Heart left ventricle (tissue), 16 donors: Measurements from ENCODE around the gene PEX11G. TPM values are rescaled to one million over a fixed set of nuclear protein-coding genes. Genes with fewer than 3 reads are reported as not detected.

Experiments
- ATAC-seq, 4 donors: fragments of 200-7000 bp; cut with Tn5 transposase; one replicate each; pipeline ENCODE4 v1.9.1; 2020 to 2022; ENCODE audit warnings: moderate library complexity in 4 of 4, mild to moderate bottlenecking in 3 of 4, moderate number of reproducible peaks in 1 of 4
- DNase-seq, 5 donors: peaks; one replicate each; pipeline ENCODE4 v3.0.0-alpha.2; 2020
- H3K27ac ChIP-seq, 12 donors: fragments of 200-600 bp; sonication (generic) in 4 of 12; one replicate each; pipeline versions ENCODE4 v1.5.0 to v1.8.0; 2016 to 2022; ENCODE audit warnings: mild to moderate bottlenecking in 2 of 12
- H3K27me3 ChIP-seq, 9 donors: fragments of 200-600 bp; sonication (generic) in 2 of 9; one replicate each; pipeline versions ENCODE4 v1.5.1 to v1.8.0; 2016 to 2022; ENCODE audit warnings: mild to moderate bottlenecking in 3 of 9
- H3K36me3 ChIP-seq, 9 donors: fragments of 200-600 bp; sonication (generic) in 2 of 9; one replicate each; pipeline versions ENCODE4 v1.5.0 to v1.8.0; 2018 to 2022; ENCODE audit warnings: mild to moderate bottlenecking in 2 of 9
- H3K4me1 ChIP-seq, 12 donors: fragments of 200-600 bp; sonication (generic) in 4 of 12; one replicate each; pipeline versions ENCODE4 v1.5.0 to v1.8.0; 2016 to 2022; ENCODE audit warnings: mild to moderate bottlenecking in 3 of 12
- H3K4me3 ChIP-seq, 12 donors: fragments of 200-600 bp; sonication (generic) in 4 of 12; one replicate each; pipeline versions ENCODE4 v1.5.0 to v1.8.0; 2017 to 2022; ENCODE audit warnings: mild to moderate bottlenecking in 9 of 12, moderate library complexity in 4 of 12
- H3K9me3 ChIP-seq, 12 donors: fragments of 200-600 bp; sonication (generic) in 4 of 12; one replicate each; pipeline versions ENCODE4 v1.5.0 to v1.8.0; 2016 to 2022; ENCODE audit warnings: mild to moderate bottlenecking in 1 of 12
- CTCF ChIP-seq, 12 donors: fragments of 200-600 bp; sonication (generic) in 4 of 12; IDR thresholded peaks; one replicate each; pipeline versions ENCODE4 v1.5.0 to v1.8.0; 2018 to 2022; ENCODE audit warnings: antibody characterized with exemption in 12 of 12, mild to moderate bottlenecking in 5 of 12
- POLR2A ChIP-seq, 2 donors: fragments of 450-650 bp; IDR thresholded peaks; one replicate each; pipeline ENCODE4 v1.6.1; 2017; ENCODE audit warnings: antibody characterized with exemption in 2 of 2, mild to moderate bottlenecking in 2 of 2, moderate library complexity in 2 of 2
- WGBS, 4 donors: extraction: QIAGEN DNeasy Blood & Tissue Kit in 2 of 4; methylation state at CpG; one replicate each; pipeline versions ENCODE4 v1.1.5 to v1.1.7; 2013 to 2018; 5-methylcytosine and 5-hydroxymethylcytosine counted together
- intact Hi-C, 10 donors: fragments of 100-400 bp; cut with DNase I; formaldehyde crosslinking; loops; one replicate each; pipeline versions ENCODE4 v1.11.1 to v1.14.2; 2022
- polyA plus RNA-seq, 2 donors: library from polyadenylated mRNA; stranded (reverse); fragments of 200-250 nt; gene quantifications; one replicate each; pipeline ENCODE4 v1.2.3, GENCODE V29; 2013
- total RNA-seq, 9 donors: library from RNA; depleted of rRNA in 2 of 9; stranded (reverse); fragments of >200 nt in 2 of 9; fragmentation: NEBNext Ultra II Directional in 3 of 9; extraction: Animal tissue kit (Norgen Biotek cat#: 25700) in 3 of 9; gene quantifications; one replicate each; pipeline versions ENCODE4 v1.1.0 to v1.2.4, GENCODE V29; 2016 to 2023
- donor health status: ischemic (EF 13 %, LVEDD 7.1; RV severe dilation, severe dysfunction).
- donor health status: healthy with polysubstance abuse.
- donor health status: DM: no; HTN: yes; CAD: no.
- donor health status: DM: no; HTN: no; CAD: no.
- donor health status: ischemic (EF 25% LVEDD 6.9; RV normal size, moderate dysfunction).
- donor health status: ischemic (EF 25% LVEDD 5.7; RV mildly dilated, moderate dysfunction).
- donor health status: healthy.
- donor health status: DM: yes; HTN: yes; CAD: no.
- donor health status: ischemic (EF 35%, LVEDD 5.7; RV mildly dilated, moderate dysfunction).
- donor health status: nonischemic (EF 11% LVEDD 7.7; RV severe dilation, severe dysfunction).
- donor health status: DM: yes; HTN: yes; CAD: no.
- donor health status: PGD.
- donor health status: ischemic (EF 29% LVEDD 5.4; RV normal size, mild dysfunction).
- donor health status: nonischemic (EF 23%, LVEDD 6.1; RV moderate dilation, normal function).

The PEX11G gene
- total and polyA plus RNA-seq, 11 donors = 0.55 to 3.4 (median 1.5) TPM

- H3K27me3 ChIP-seq = no peaks in the 10 kb centered on the region
- 77 to 86% (median 81%) methylated on average over 8 of the region's 8 CpGs for whole genome bisulfite sequencing, 4 donors
- no peak overlapping the region for H3K4me3 ChIP-seq
- intact Hi-C loops = no loop called here
- no peaks in the 10 kb centered on the region for H3K4me1 ChIP-seq
- no peak overlapping the region for H3K27ac ChIP-seq
- peaks cover 0 to 17% (median 0%) of the 10 kb centered on the region in 9 donors for H3K36me3 ChIP-seq
- TF ChIP-seq POLR2A (IDR thresholded peaks at IDR 0.05) = no peak
- TF ChIP-seq CTCF (IDR thresholded peaks at IDR 0.05) = no peak
- H3K9me3 ChIP-seq = no peaks in the 10 kb centered on the region
- no peak for ATAC-seq
- no peak for DNase-seq
Observed at GRCh38 chr19:7429638-7430282, 59.1 kb downstream of the PEX11G start.

- ATAC-seq (peak in 1 of 4 donors; percentile 39), DNase-seq (no peak)
- Histone ChIP-seq H3K4me3 (no peak overlapping the region), H3K27ac (no peak overlapping the region), H3K4me1 (no peaks in the 10 kb centered on the region), H3K27me3 (no peaks in the 10 kb centered on the region), H3K9me3 (no peaks in the 10 kb centered on the region), H3K36me3 (peaks cover 0 to 10% (median 0%) of the 10 kb centered on the region in 9 donors)
- WGBS, 4 donors = 92 to 96% (median 93%) methylated on average over 16 to 20 of the region's 20 CpGs
- intact Hi-C loops = no loop called here
- TF ChIP-seq CTCF (IDR thresholded peaks at IDR 0.05) = no peak
- TF ChIP-seq POLR2A (IDR thresholded peaks at IDR 0.05) = no peak
Observed at GRCh38 chr19:7428651-7429113, 60.2 kb downstream of the PEX11G start.

- Histone ChIP-seq H3K9me3 (no peaks in the 10 kb centered on the region), H3K27ac (no peak overlapping the region), H3K36me3 (peaks cover 0 to 14% (median 0%) of the 10 kb centered on the region in 9 donors), H3K27me3 (no peaks in the 10 kb centered on the region), H3K4me3 (no peak overlapping the region), H3K4me1 (no peaks in the 10 kb centered on the region)
- intact Hi-C loops = no loop called here
- 77 to 89% (median 81%) methylated on average over 5 of the region's 5 CpGs for WGBS, 4 donors
- TF ChIP-seq CTCF (IDR thresholded peaks at IDR 0.05) (no peak), POLR2A (IDR thresholded peaks at IDR 0.05) (no peak)
- DNase-seq (no peak), ATAC-seq (no peak)
Observed at GRCh38 chr19:7427944-7428343, 60.9 kb downstream of the PEX11G start.

GRCh38 chr19:7426986-7427385 is 61.8 kb downstream of the PEX11G start:
- H3K4me1 ChIP-seq = no peaks in the 10 kb centered on the region
- H3K27ac ChIP-seq = no peak overlapping the region
- WGBS, 4 donors = 85 to 96% (median 89%) methylated on average over 7 to 9 of the region's 9 CpGs
- TF ChIP-seq POLR2A (IDR thresholded peaks at IDR 0.05) (no peak), CTCF (IDR thresholded peaks at IDR 0.05) (no peak)
- no peaks in the 10 kb centered on the region for H3K9me3 ChIP-seq
- no peak for ATAC-seq
- H3K27me3 ChIP-seq = no peaks in the 10 kb centered on the region
- H3K36me3 ChIP-seq = peaks cover 0 to 18% (median 0%) of the 10 kb centered on the region in 9 donors
- no peak for DNase-seq
- H3K4me3 ChIP-seq = no peak overlapping the region
- intact Hi-C loops = no loop called here

Other genes starting within 250 kb of the PEX11G start
- gene INSR, start 194.6 kb downstream of the PEX11G start, total RNA-seq = 100 to 1,000 TPM in 5 of 9 donors, 10 to 100 TPM in 4; 73.7 to 221 (median 103) TPM
- 10 to 100 TPM; 28.7 to 40.5 TPM for gene INSR, start 194.6 kb downstream of the PEX11G start, polyA plus RNA-seq
- gene ARHGEF18, start 140.1 kb downstream of the PEX11G start, total RNA-seq = 10 to 100 TPM in 3 of 9 donors, 1 to 10 TPM in 6; 6.5 to 15.1 (median 9.1) TPM
- 10 to 100 TPM in 1 of 2 donors, 1 to 10 TPM in 1; 4.1 to 13.3 TPM for gene ARHGEF18, start 140.1 kb downstream of the PEX11G start, polyA plus RNA-seq
- gene ZNF358, start 27.1 kb upstream of the PEX11G start, total RNA-seq = 100 to 1,000 TPM in 1 of 9 donors, 10 to 100 TPM in 8; 62.8 to 128 (median 74.4) TPM
- gene ZNF358, start 27.1 kb upstream of the PEX11G start, polyA plus RNA-seq = 100 to 1,000 TPM in 1 of 2 donors, 10 to 100 TPM in 1; 49.3 to 159 TPM
- gene MCOLN1, start 33.6 kb upstream of the PEX11G start, total RNA-seq = 10 to 100 TPM; 12.1 to 49.7 (median 14.9) TPM
- gene MCOLN1, start 33.6 kb upstream of the PEX11G start, polyA plus RNA-seq = 10 to 100 TPM; 24.6 to 25.2 TPM
- 100 to 1,000 TPM in 1 of 9 donors, 10 to 100 TPM in 8; 41.4 to 105 (median 49.9) TPM for gene PNPLA6, start 46.7 kb upstream of the PEX11G start, total RNA-seq
- gene PNPLA6, start 46.7 kb upstream of the PEX11G start, polyA plus RNA-seq = 10 to 100 TPM; 35.6 to 51.1 TPM
- gene CAMSAP3, start 106.8 kb upstream of the PEX11G start, total RNA-seq = 1 to 10 TPM in 3 of 9 donors, under 1 TPM in 6; 0.25 to 3.7 (median 0.83) TPM
- gene CAMSAP3, start 106.8 kb upstream of the PEX11G start, polyA plus RNA-seq = under 1 TPM; 0.04 to 0.34 TPM
- gene XAB2, start 140.5 kb upstream of the PEX11G start, total RNA-seq = 10 to 100 TPM; 16.3 to 36.2 (median 23.6) TPM
- gene XAB2, start 140.5 kb upstream of the PEX11G start, polyA plus RNA-seq = 10 to 100 TPM; 19.9 to 25.0 TPM
- gene PET100, start 140.8 kb upstream of the PEX11G start, total RNA-seq = 100 to 1,000 TPM in 7 of 9 donors, 10 to 100 TPM in 2; 22.3 to 185 (median 136) TPM
- 100 to 1,000 TPM in 1 of 2 donors, 10 to 100 TPM in 1; 55.4 to 405 TPM for gene PET100, start 140.8 kb upstream of the PEX11G start, polyA plus RNA-seq
- 1 to 10 TPM in 7 of 9 donors, under 1 TPM in 2; 0.54 to 3.0 (median 1.3) TPM for gene PCP2, start 144.7 kb upstream of the PEX11G start, total RNA-seq
- under 1 TPM; 0.62 to 0.65 TPM for gene PCP2, start 144.7 kb upstream of the PEX11G start, polyA plus RNA-seq
- gene STXBP2, start 148.1 kb upstream of the PEX11G start, total RNA-seq = 10 to 100 TPM in 2 of 9 donors, 1 to 10 TPM in 7; 1.2 to 46.7 (median 4.7) TPM
- 1 to 10 TPM; 4.2 to 6.7 TPM for gene STXBP2, start 148.1 kb upstream of the PEX11G start, polyA plus RNA-seq
- 1 to 10 TPM in 1 of 9 donors, not detected in 8; 2.6 TPM for gene RETN, start 180.0 kb upstream of the PEX11G start, total RNA-seq
- 1 to 10 TPM; 4.8 to 9.2 TPM for gene RETN, start 180.0 kb upstream of the PEX11G start, polyA plus RNA-seq
- 1 to 10 TPM in 1 of 9 donors, under 1 TPM in 5, not detected in 3; 0.16 to 1.4 (median 0.54) TPM for gene MCEMP1, start 188.1 kb upstream of the PEX11G start, total RNA-seq
- gene MCEMP1, start 188.1 kb upstream of the PEX11G start, polyA plus RNA-seq = 1 to 10 TPM in 1 of 2 donors, under 1 TPM in 1; 0.34 to 1.1 TPM
- 100 to 1,000 TPM in 4 of 9 donors, 10 to 100 TPM in 5; 65.9 to 124 (median 96.9) TPM for gene TRAPPC5, start 191.8 kb upstream of the PEX11G start, total RNA-seq
- gene TRAPPC5, start 191.8 kb upstream of the PEX11G start, polyA plus RNA-seq = 100 to 1,000 TPM in 1 of 2 donors, 10 to 100 TPM in 1; 60.1 to 170 TPM
- gene FCER2, start 213.1 kb upstream of the PEX11G start, total RNA-seq = 1 to 10 TPM in 1 of 9 donors, under 1 TPM in 2, not detected in 6; 0.23 to 1.5 (median 0.54) TPM
- gene FCER2, start 213.1 kb upstream of the PEX11G start, polyA plus RNA-seq = under 1 TPM; 0.06 to 0.15 TPM
- gene CLEC4G, start 243.1 kb upstream of the PEX11G start, total RNA-seq = 1 to 10 TPM in 4 of 9 donors, under 1 TPM in 4, not detected in 1; 0.29 to 6.4 (median 1.1) TPM
- gene CLEC4G, start 243.1 kb upstream of the PEX11G start, polyA plus RNA-seq = under 1 TPM; 0.22 to 0.38 TPM